DOHH2 (cell line): ENCODE data around the gene STK32C.

Experiments
- H3F3A ChIP-seq: fragments of 200-600 bp; sonication (generic), shearing (Covaris generic); 2 replicates; pipeline ENCODE4 v1.6.0; 2016; ENCODE audit warnings: antibody characterized with exemption, mild to moderate bottlenecking; ENCODE audit not compliant: control insufficient read depth, insufficient read depth
- H3K27ac ChIP-seq: fragments of 200-600 bp; sonication (generic); 2 replicates; pipeline ENCODE4 v1.5.1; 2014; ENCODE audit warnings: low read depth, mild to moderate bottlenecking, low read length, moderate library complexity
- H3K27me3 ChIP-seq: fragments of 200-600 bp; sonication (generic); 2 replicates; pipeline ENCODE4 v1.6.1; 2014; ENCODE audit warnings: mild to moderate bottlenecking, low read length, mixed read lengths; ENCODE audit not compliant: control insufficient read depth
- H3K36me3 ChIP-seq: fragments of 200-600 bp; sonication (generic); 2 replicates; pipeline ENCODE4 v1.6.1; 2014; ENCODE audit warnings: mild to moderate bottlenecking, low read length, moderate library complexity, mixed read lengths; ENCODE audit not compliant: control insufficient read depth
- H3K4me1 ChIP-seq: fragments of 200-600 bp; sonication (generic); 2 replicates; pipeline ENCODE4 v1.6.1; 2014; ENCODE audit warnings: mild to moderate bottlenecking, low read length, mixed read lengths; ENCODE audit not compliant: control insufficient read depth
- H3K4me2 ChIP-seq: fragments of 200-600 bp; sonication (generic); 2 replicates; pipeline ENCODE4 v1.6.0; 2014; ENCODE audit warnings: mild to moderate bottlenecking, low read length, moderate library complexity
- H3K4me3 ChIP-seq: fragments of 200-600 bp; sonication (generic); 2 replicates; pipeline ENCODE4 v1.5.1; 2014; ENCODE audit warnings: mild to moderate bottlenecking, low read length, mixed read lengths
- H3K79me2 ChIP-seq: fragments of 200-600 bp; sonication (generic); 2 replicates; pipeline ENCODE4 v1.6.1; 2014; ENCODE audit warnings: mild to moderate bottlenecking, low read length, mixed read lengths; ENCODE audit not compliant: control insufficient read depth
- H3K9me2 ChIP-seq: fragments of 200-600 bp; sonication (generic); replicated peaks from 2 replicates; pipeline ENCODE4 v1.6.1; 2014; ENCODE audit warnings: mild to moderate bottlenecking, low read length, mixed read lengths; ENCODE audit not compliant: control insufficient read depth
- H3K9me3 ChIP-seq: fragments of 200-600 bp; sonication (generic); 2 replicates; pipeline ENCODE4 v1.6.1; 2014; ENCODE audit warnings: antibody characterized with exemption, low read length, mixed read lengths; ENCODE audit not compliant: control insufficient read depth, insufficient read depth
- H4K20me1 ChIP-seq: fragments of 200-600 bp; sonication (generic); 2 replicates; pipeline ENCODE4 v1.6.0; 2014; ENCODE audit warnings: low read depth, mild to moderate bottlenecking, antibody characterized with exemption, low read length, moderate library complexity; ENCODE audit not compliant: control insufficient read depth, insufficient read depth
- EZH2phosphoT487 ChIP-seq: fragments of 200-600 bp; sonication (generic); IDR thresholded peaks from 2 replicates; pipeline ENCODE4 v1.6.1; 2017; ENCODE audit warnings: borderline replicate concordance, mild to moderate bottlenecking, antibody characterized with exemption, low read length, moderate library complexity, mixed read lengths
- TF ChIP-seq, protein P1 (sequence below): fragments of 200-600 bp; sonication (generic); IDR thresholded peaks from one replicate; pipeline ENCODE4 v1.5.1; 2014; ENCODE audit warnings: antibody characterized with exemption, mild to moderate bottlenecking, low read depth, low read length; ENCODE audit not compliant: poor library complexity, severe bottlenecking

Gene STK32C

DNA sequence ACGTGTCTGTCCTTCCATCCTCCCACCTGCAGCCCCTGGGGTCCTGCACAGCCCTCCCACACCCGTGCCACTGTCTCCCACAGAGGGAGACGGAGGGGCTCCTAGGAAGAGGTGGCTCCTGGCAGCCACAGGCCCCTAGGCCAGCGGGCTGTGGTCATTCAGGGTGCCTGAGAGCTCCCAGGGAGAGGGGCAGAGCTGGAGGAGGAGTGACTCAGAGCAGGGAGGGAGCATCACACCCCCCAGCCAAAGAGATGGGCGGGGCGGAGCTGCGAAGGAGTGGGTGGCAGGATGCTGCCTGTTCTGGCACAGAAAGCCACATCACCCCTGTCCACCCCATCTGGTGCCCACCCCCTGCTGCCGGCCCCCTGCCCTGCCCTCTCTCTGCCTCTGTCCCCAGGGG is 50.5 kb downstream of the STK32C start:
- Histone ChIP-seq H4K20me1 (no peaks in the 10 kb centered on the region), H3K4me1 (no peaks in the 10 kb centered on the region), H3K27me3 (no peaks in the 10 kb centered on the region), H3K9me3 (no peaks in the 10 kb centered on the region), H3K79me2 (no peaks in the 10 kb centered on the region), H3F3A (no peaks in the 10 kb centered on the region), H3K4me2 (no peak overlapping the region), H3K9me2 (no peaks in the 10 kb centered on the region), H3K36me3 (no peaks in the 10 kb centered on the region), H3K4me3 (no peak overlapping the region), H3K27ac (no peak overlapping the region)
- no peak for TF ChIP-seq EZH2phosphoT487

GRCh38 chr10:132256866-132257265 is 50.9 kb downstream of the STK32C start:
- H3F3A ChIP-seq: no peaks in the 10 kb centered on the region
- H3K4me1 ChIP-seq: no peaks in the 10 kb centered on the region
- H3K79me2 ChIP-seq: no peaks in the 10 kb centered on the region
- H3K9me3 ChIP-seq: no peaks in the 10 kb centered on the region
- TF ChIP-seq, protein P1, sequence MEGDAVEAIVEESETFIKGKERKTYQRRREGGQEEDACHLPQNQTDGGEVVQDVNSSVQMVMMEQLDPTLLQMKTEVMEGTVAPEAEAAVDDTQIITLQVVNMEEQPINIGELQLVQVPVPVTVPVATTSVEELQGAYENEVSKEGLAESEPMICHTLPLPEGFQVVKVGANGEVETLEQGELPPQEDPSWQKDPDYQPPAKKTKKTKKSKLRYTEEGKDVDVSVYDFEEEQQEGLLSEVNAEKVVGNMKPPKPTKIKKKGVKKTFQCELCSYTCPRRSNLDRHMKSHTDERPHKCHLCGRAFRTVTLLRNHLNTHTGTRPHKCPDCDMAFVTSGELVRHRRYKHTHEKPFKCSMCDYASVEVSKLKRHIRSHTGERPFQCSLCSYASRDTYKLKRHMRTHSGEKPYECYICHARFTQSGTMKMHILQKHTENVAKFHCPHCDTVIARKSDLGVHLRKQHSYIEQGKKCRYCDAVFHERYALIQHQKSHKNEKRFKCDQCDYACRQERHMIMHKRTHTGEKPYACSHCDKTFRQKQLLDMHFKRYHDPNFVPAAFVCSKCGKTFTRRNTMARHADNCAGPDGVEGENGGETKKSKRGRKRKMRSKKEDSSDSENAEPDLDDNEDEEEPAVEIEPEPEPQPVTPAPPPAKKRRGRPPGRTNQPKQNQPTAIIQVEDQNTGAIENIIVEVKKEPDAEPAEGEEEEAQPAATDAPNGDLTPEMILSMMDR: no peak
- no peak for TF ChIP-seq EZH2phosphoT487
- H4K20me1 ChIP-seq: no peaks in the 10 kb centered on the region
- no peak overlapping the region for H3K4me2 ChIP-seq
- no peaks in the 10 kb centered on the region for H3K27me3 ChIP-seq
- H3K36me3 ChIP-seq: no peaks in the 10 kb centered on the region
- no peaks in the 10 kb centered on the region for H3K9me2 ChIP-seq
- no peak overlapping the region for H3K27ac ChIP-seq
- H3K4me3 ChIP-seq: no peak overlapping the region

GRCh38 chr10:132255489-132256344 is 52.0 kb downstream of the STK32C start:
- no peak for TF ChIP-seq EZH2phosphoT487
- TF ChIP-seq, protein P1: no peak
- H3K36me3 ChIP-seq: no peaks in the 10 kb centered on the region
- no peaks in the 10 kb centered on the region for H3K79me2 ChIP-seq
- no peaks in the 10 kb centered on the region for H3K27me3 ChIP-seq
- H3F3A ChIP-seq: no peaks in the 10 kb centered on the region
- H4K20me1 ChIP-seq: no peaks in the 10 kb centered on the region
- no peak overlapping the region for H3K27ac ChIP-seq
- H3K4me2 ChIP-seq: no peak overlapping the region
- H3K9me2 ChIP-seq: no peaks in the 10 kb centered on the region
- H3K9me3 ChIP-seq: no peaks in the 10 kb centered on the region
- no peaks in the 10 kb centered on the region for H3K4me1 ChIP-seq
- H3K4me3 ChIP-seq: no peak overlapping the region

- Histone ChIP-seq H3K27ac (no peak overlapping the region), H3K79me2 (no peaks in the 10 kb centered on the region), H3K4me2 (no peak overlapping the region), H4K20me1 (no peaks in the 10 kb centered on the region), H3K4me3 (no peak overlapping the region), H3K27me3 (no peaks in the 10 kb centered on the region), H3K9me2 (no peaks in the 10 kb centered on the region), H3F3A (no peaks in the 10 kb centered on the region), H3K9me3 (no peaks in the 10 kb centered on the region), H3K36me3 (no peaks in the 10 kb centered on the region), H3K4me1 (no peaks in the 10 kb centered on the region)
- no peak for TF ChIP-seq EZH2phosphoT487
- TF ChIP-seq, protein P1: no peak
These were observed 52.9 kb downstream of the STK32C start for GRCh38 chr10:132254841-132255240.
